HCT116 (cell line): Measurements from ENCODE around the gene SF3B5. TPM values are rescaled to one million over a fixed set of nuclear protein-coding genes. Genes with fewer than 3 reads are reported as not detected.

Source experiments
- ATAC-seq: fragments of 200-7000 bp; cut with Tn5 transposase; 2 replicates; pipeline ENCODE4 v1.9.1; 2020; ENCODE audit warnings: mild to moderate bottlenecking, moderate library complexity
- BruUV-seq: library from RNA; stranded (reverse); fragments of 400-500 nt; replicated peaks from 2 replicates; lab custom pipeline; 2021; lab: Mats Ljungman, UMichigan
- CTCF ChIA-PET: fragments of 300-600 bp; sonication (Branson Sonifier 250); formaldehyde crosslinking; loops from one replicate; lab custom pipeline; 2021; ENCODE audit warnings: antibody characterized with exemption; lab: Charles Lee
- POLR2A ChIA-PET: fragments of 300-600, 350-600 bp; sonication (Branson Sonifier 250); formaldehyde crosslinking; loops from one replicate; lab custom pipeline; 2021; ENCODE audit warnings: antibody characterized with exemption; lab: Charles Lee
- RAD21 ChIA-PET, 2 experiments: fragments of 300-600 bp; sonication (Branson Sonifier 250); formaldehyde crosslinking; loops; one replicate each; lab custom pipeline; 2023; ENCODE audit warnings: low total read pairs in 2 of 2; ENCODE audit not compliant: uncharacterized antibody in 2 of 2, unreplicated experiment in 2 of 2, low non-redundant PET in 1 of 2; lab: Charles Lee
- DNase-seq: peaks from one replicate; pipeline ENCODE4 v3.0.0-alpha.2; 2010; ENCODE audit warnings: low read depth, low spot score
- H2AFZ ChIP-seq: fragments of 200-600 bp; shearing (Covaris generic), sonication (generic); 2 replicates; pipeline ENCODE4 v1.6.1; 2017; ENCODE audit warnings: low read depth, mixed run types, mixed read lengths, antibody characterized with exemption, low read length; ENCODE audit not compliant: poor library complexity, severe bottlenecking
- H3K27ac ChIP-seq: 2 replicates; pipeline ENCODE4 v1.5.1; 2012; ENCODE audit warnings: low read depth, low read length
- H3K27me3 ChIP-seq: fragments of 200-600 bp; sonication (generic); 2 replicates; pipeline ENCODE4 v1.6.1; 2016; ENCODE audit warnings: mixed run types, low read length, mixed read lengths; ENCODE audit not compliant: insufficient read depth
- H3K36me3 ChIP-seq, 2 experiments: fragments of 200-500 bp in 1 of 2; fragments of 200-600 bp in 1 of 2; sonication (Bioruptor generic) in 1 of 2; sonication (generic) in 1 of 2; 2 replicates each; pipeline versions ENCODE4 v1.5.1 to v1.6.1; 2014 to 2016; ENCODE audit warnings: low read length in 2 of 2, inconsistent platforms in 1 of 2, mixed read lengths in 1 of 2, mixed run types in 1 of 2; ENCODE audit not compliant: insufficient read depth in 2 of 2, control insufficient read depth in 1 of 2
- H3K4me1 ChIP-seq, 2 experiments: fragments of 200-600 bp in 1 of 2; sonication (generic) in 1 of 2; 2 replicates each; pipeline versions ENCODE4 v1.5.1 to v1.6.1; 2012 to 2017; ENCODE audit warnings: low read length in 2 of 2, inconsistent platforms in 1 of 2, mild to moderate bottlenecking in 1 of 2, mixed read lengths in 1 of 2, mixed run types in 1 of 2, moderate library complexity in 1 of 2; ENCODE audit not compliant: insufficient read depth in 2 of 2, control insufficient read depth in 1 of 2
- H3K4me2 ChIP-seq: fragments of 200-600 bp; sonication (generic); 2 replicates; pipeline ENCODE4 v1.6.1; 2017; ENCODE audit warnings: mixed run types, low read length, mixed read lengths
- H3K4me3 ChIP-seq, 2 experiments: fragments of 200-600 bp in 1 of 2; sonication (generic) in 1 of 2; replicated peaks in 1 of 2; 2 replicates each; pipeline ENCODE4 v1.5.1; 2011 to 2016; ENCODE audit warnings: low read length in 2 of 2, control low read depth in 1 of 2, low read depth in 1 of 2, mild to moderate bottlenecking in 1 of 2, mixed read lengths in 1 of 2, mixed run types in 1 of 2
- H3K79me2 ChIP-seq: fragments of 200-600 bp; sonication (generic); 2 replicates; pipeline ENCODE4 v1.6.1; 2017; ENCODE audit warnings: mild to moderate bottlenecking, mixed run types, low read length, moderate library complexity, mixed read lengths; ENCODE audit not compliant: insufficient read depth
- H3K9ac ChIP-seq: fragments of 200-600 bp; sonication (generic); 2 replicates; pipeline ENCODE4 v1.6.1; 2016; ENCODE audit warnings: low read length, mixed read lengths
- H3K9me2 ChIP-seq: fragments of 200-600 bp; sonication (generic), shearing (Covaris generic); 2 replicates; pipeline ENCODE4 v1.6.1; 2017; ENCODE audit warnings: mixed run types, mild to moderate bottlenecking, moderate library complexity; ENCODE audit not compliant: insufficient read depth
- H3K9me3 ChIP-seq, 2 experiments: fragments of 200-500 bp in 1 of 2; fragments of 200-600 bp in 1 of 2; sonication (Bioruptor generic) in 1 of 2; sonication (generic) in 1 of 2; 2 replicates each; pipeline ENCODE4 v1.6.1; 2014 to 2017; ENCODE audit warnings: low read length in 2 of 2, mixed read lengths in 2 of 2, inconsistent platforms in 1 of 2, low read depth in 1 of 2, mild to moderate bottlenecking in 1 of 2, mixed run types in 1 of 2, moderate library complexity in 1 of 2; ENCODE audit not compliant: control insufficient read depth in 1 of 2, insufficient read depth in 1 of 2
- H4K20me1 ChIP-seq: fragments of 200-600 bp; sonication (generic), shearing (Covaris generic); 2 replicates; pipeline ENCODE4 v1.6.1; 2017; ENCODE audit warnings: mixed run types, mild to moderate bottlenecking, moderate library complexity; ENCODE audit not compliant: insufficient read depth
- CBX3 ChIP-seq: IDR thresholded peaks from 2 replicates; pipeline ENCODE4 v1.6.1; 2012; ENCODE audit warnings: low read depth
- CTCF ChIP-seq, 3 experiments: fragments of 200-600 bp in 1 of 3; sonication (generic) in 1 of 3; IDR thresholded peaks in 2 of 3; conservative IDR thresholded peaks in 1 of 3; 2 replicates each; pipeline ENCODE4 v1.5.1; 2012 to 2017; ENCODE audit warnings: low read depth in 2 of 3, low read length in 2 of 3, antibody characterized with exemption in 1 of 3, borderline replicate concordance in 1 of 3, control low read depth in 1 of 3, mild to moderate bottlenecking in 1 of 3, mixed read lengths in 1 of 3, mixed run types in 1 of 3, moderate library complexity in 1 of 3; ENCODE audit not compliant: insufficient read depth in 1 of 3
- ELF1 ChIP-seq: IDR thresholded peaks from 2 replicates; pipeline ENCODE4 v1.6.1; 2012; ENCODE audit warnings: low read depth, borderline replicate concordance
- EZH2phosphoT487 ChIP-seq: fragments of 200-600 bp; IDR thresholded peaks from 2 replicates; pipeline ENCODE4 v1.6.1; 2018; ENCODE audit warnings: antibody characterized with exemption, borderline replicate concordance
- MAX ChIP-seq: IDR thresholded peaks from 2 replicates; pipeline ENCODE4 v1.6.1; 2012
- RAD21 ChIP-seq: IDR thresholded peaks from 2 replicates; pipeline ENCODE4 v1.6.1; 2012; ENCODE audit warnings: low read depth, mild to moderate bottlenecking
- SP1 ChIP-seq: IDR thresholded peaks from 2 replicates; pipeline ENCODE4 v1.6.1; 2012; ENCODE audit warnings: low read depth
- SRF ChIP-seq: IDR thresholded peaks from 2 replicates; pipeline ENCODE4 v1.6.1; 2012; ENCODE audit warnings: low read depth
- TCF7L2 ChIP-seq: IDR thresholded peaks from 2 replicates; pipeline ENCODE4 v1.7.0; 2011; ENCODE audit warnings: borderline replicate concordance, inconsistent platforms; ENCODE audit not compliant: insufficient read depth, insufficient read length; ENCODE audit errors: extremely low read depth
- intact Hi-C: fragments of 100-400 bp; cut with micrococcal nuclease; formaldehyde crosslinking; loops from 2 replicates; pipeline ENCODE4 v1.10.0; 2022
- total RNA-seq: library from RNA; stranded (reverse); gene quantifications from one replicate; pipeline ENCODE4 v1.2.1, GENCODE V29; 2021; ENCODE audit not compliant: unreplicated experiment
- TF ChIP-seq, protein P1 (sequence below): IDR thresholded peaks from 2 replicates; pipeline ENCODE4 v1.6.1; 2011; ENCODE audit warnings: mild to moderate bottlenecking, low read length, moderate library complexity; ENCODE audit not compliant: insufficient replicate concordance; ENCODE audit errors: extremely low read depth
- TF ChIP-seq, protein P2 (sequence below): IDR thresholded peaks from 2 replicates; pipeline ENCODE4 v1.6.1; 2012

SF3B5 gene
- total RNA-seq, 1 experiment from 2014 or later, result 173 TPM

- Histone ChIP-seq H3K9me3 (no peaks in the 10 kb centered on the region), H2AFZ (no peak overlapping the region), H3K27ac (no peak overlapping the region), H3K4me3 (no peak overlapping the region), H3K36me3 (no peaks in the 10 kb centered on the region), H3K4me1 (peaks cover 0 to 12% of the 10 kb centered on the region in 2 experiments; a peak in 1 of 4 replicates), H3K79me2 (no peaks in the 10 kb centered on the region), H3K4me2 (no peak overlapping the region), H3K27me3 (no peaks in the 10 kb centered on the region), H3K9ac (no peak overlapping the region), H4K20me1 (no peaks in the 10 kb centered on the region), H3K9me2 (no peaks in the 10 kb centered on the region)
- intact Hi-C loops, result no loop called here
- ChIA-PET CTCF (no interaction called here), POLR2A (no interaction called here), RAD21 (no interaction called here)
- DNase-seq (no peak), ATAC-seq (no peak)
- BruUV-seq, result no TSS peak
- TF ChIP-seq RAD21, result no peak
- TF ChIP-seq MAX, result no peak
- TF ChIP-seq, protein P1, sequence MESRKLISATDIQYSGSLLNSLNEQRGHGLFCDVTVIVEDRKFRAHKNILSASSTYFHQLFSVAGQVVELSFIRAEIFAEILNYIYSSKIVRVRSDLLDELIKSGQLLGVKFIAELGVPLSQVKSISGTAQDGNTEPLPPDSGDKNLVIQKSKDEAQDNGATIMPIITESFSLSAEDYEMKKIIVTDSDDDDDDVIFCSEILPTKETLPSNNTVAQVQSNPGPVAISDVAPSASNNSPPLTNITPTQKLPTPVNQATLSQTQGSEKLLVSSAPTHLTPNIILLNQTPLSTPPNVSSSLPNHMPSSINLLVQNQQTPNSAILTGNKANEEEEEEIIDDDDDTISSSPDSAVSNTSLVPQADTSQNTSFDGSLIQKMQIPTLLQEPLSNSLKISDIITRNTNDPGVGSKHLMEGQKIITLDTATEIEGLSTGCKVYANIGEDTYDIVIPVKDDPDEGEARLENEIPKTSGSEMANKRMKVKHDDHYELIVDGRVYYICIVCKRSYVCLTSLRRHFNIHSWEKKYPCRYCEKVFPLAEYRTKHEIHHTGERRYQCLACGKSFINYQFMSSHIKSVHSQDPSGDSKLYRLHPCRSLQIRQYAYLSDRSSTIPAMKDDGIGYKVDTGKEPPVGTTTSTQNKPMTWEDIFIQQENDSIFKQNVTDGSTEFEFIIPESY, result no peak
- TF ChIP-seq EZH2phosphoT487, result no peak
- TF ChIP-seq TCF7L2, result no peak
- TF ChIP-seq CBX3, result no peak
- no peak for TF ChIP-seq ELF1
- no peak for TF ChIP-seq SP1
- TF ChIP-seq CTCF (IDR thresholded peaks at IDR 0.05 in 2 of 3, conservative IDR thresholded peaks at IDR 0.05 in 1 of 3; ENCODE audit: borderline replicate concordance in 1 of 3, insufficient read depth in 1 of 3, low read depth in 2 of 3, low read length in 2 of 3), result no peak
- TF ChIP-seq, protein P2, sequence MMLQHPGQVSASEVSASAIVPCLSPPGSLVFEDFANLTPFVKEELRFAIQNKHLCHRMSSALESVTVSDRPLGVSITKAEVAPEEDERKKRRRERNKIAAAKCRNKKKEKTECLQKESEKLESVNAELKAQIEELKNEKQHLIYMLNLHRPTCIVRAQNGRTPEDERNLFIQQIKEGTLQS, result no peak
- no peak for TF ChIP-seq SRF
Measured at GRCh38 chr6:144066255-144066654, 29.1 kb downstream of the SF3B5 start.
